Activated CD4-positive, alpha-beta memory T cell treated with anti-CD3 and anti-CD28 coated beads for 36 hours (primary cell): Measurements from ENCODE around the gene CDHR2. TPM values are rescaled to one million over a fixed set of nuclear protein-coding genes. Genes with fewer than 3 reads are reported as not detected.

Source experiments
- CTCF ChIA-PET: fragments of 350-600 bp; sonication (Branson Sonifier 250); formaldehyde crosslinking; loops from one replicate; lab custom pipeline; 2021; ENCODE audit warnings: antibody characterized with exemption, inconsistent platforms; lab: Charles Lee
- POLR2A ChIA-PET: fragments of 350-600 bp; sonication (Branson Sonifier 250); formaldehyde crosslinking; loops from one replicate; lab custom pipeline; 2021; ENCODE audit warnings: antibody characterized with exemption; lab: Charles Lee
- DNase-seq: peaks from one replicate; pipeline ENCODE4 v3.0.0-alpha.2; 2020
- H3K27ac Mint-ChIP-seq: one replicate; pipeline ENCODE4 v1.8.0; 2021; ENCODE audit warnings: mixed read lengths
- H3K27me3 Mint-ChIP-seq: one replicate; pipeline ENCODE4 v1.8.0; 2021; ENCODE audit warnings: mixed read lengths
- H3K36me3 Mint-ChIP-seq: one replicate; pipeline ENCODE4 v1.8.0; 2021; ENCODE audit warnings: mixed read lengths
- H3K4me1 Mint-ChIP-seq: one replicate; pipeline ENCODE4 v1.8.0; 2021; ENCODE audit warnings: low read depth, mixed read lengths
- H3K4me3 Mint-ChIP-seq: one replicate; pipeline ENCODE4 v1.8.0; 2021; ENCODE audit warnings: mild to moderate bottlenecking, mixed read lengths
- H3K9me3 Mint-ChIP-seq: one replicate; pipeline ENCODE4 v1.8.0; 2021; ENCODE audit warnings: mixed read lengths
- intact Hi-C: fragments of 100-400 bp; cut with micrococcal nuclease; formaldehyde crosslinking; loops from one replicate; pipeline ENCODE4 v1.15.1; 2023
- total RNA-seq, 2 experiments: library from RNA; stranded (reverse); gene quantifications; one replicate each; pipeline ENCODE4 v1.2.3, GENCODE V29; 2021

Gene CDHR2
- total RNA-seq, 2 experiments from 2014 or later, result 0.36 to 0.38 TPM

- Mint-ChIP-seq H3K27ac (no peak overlapping the region), H3K4me3 (no peak overlapping the region), H3K36me3 (peaks cover 1% of the 10 kb centered on the region), H3K4me1 (peaks cover 15% of the 10 kb centered on the region), H3K27me3 (peaks cover 8% of the 10 kb centered on the region), H3K9me3 (no peaks in the 10 kb centered on the region)
- ChIA-PET CTCF (interaction anchor here (0.6 kb wide), 1 partner anchor 640 kb away, joined by 3 read pairs; no protein-coding TSS in a partner anchor), POLR2A (no interaction called here)
- intact Hi-C loops, result no loop called here
- no peak for DNase-seq
Measured at GRCh38 chr5:176606875-176607274, 57.7 kb downstream of the CDHR2 start.

DNA sequence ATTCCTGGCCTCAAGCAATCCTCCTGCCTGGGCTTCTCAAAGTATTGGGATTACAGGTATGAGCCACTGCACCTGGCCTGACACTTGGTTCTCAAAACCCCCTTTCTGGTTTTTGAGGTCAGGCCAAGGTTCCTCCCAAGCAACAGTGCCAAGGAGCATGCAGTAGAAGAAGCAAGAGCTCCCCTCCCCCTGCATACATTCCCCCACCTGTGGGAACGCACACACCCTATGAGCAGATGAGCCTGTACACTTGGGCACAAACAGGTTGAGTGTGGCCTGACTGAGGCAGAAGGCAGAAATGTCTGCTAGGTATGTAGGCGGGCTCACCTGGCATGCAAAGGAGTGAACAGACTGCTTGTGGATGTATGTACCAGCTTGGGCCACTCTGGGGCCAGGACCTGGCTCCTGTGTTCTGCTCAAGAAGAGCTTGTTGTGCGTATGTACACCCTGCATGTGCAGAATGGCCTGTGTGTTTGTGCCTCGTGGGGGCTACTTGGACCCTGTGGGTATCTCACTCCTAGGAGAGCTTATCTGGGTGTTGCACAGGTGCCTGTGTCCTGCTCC lies 59.1 kb downstream of the CDHR2 start:
- Mint-ChIP-seq H3K27me3 (peaks cover 18% of the 10 kb centered on the region), H3K27ac (no peak overlapping the region), H3K9me3 (no peaks in the 10 kb centered on the region), H3K36me3 (peaks cover 1% of the 10 kb centered on the region), H3K4me1 (peaks cover 15% of the 10 kb centered on the region), H3K4me3 (peak overlapping the region; percentile 90)
- intact Hi-C loops, result no loop called here
- CTCF ChIA-PET, result interaction anchor here (1.1 to 2.3 kb wide), 2 partner anchors 161 to 192 kb away, joined by 3 to 6 read pairs; partner anchors contain the start of gene CLTB
- POLR2A ChIA-PET, result interaction anchor here (0.6 kb wide), 1 partner anchor 14 kb away, joined by 3 read pairs; no protein-coding TSS in a partner anchor
- DNase-seq, result no peak

- ChIA-PET POLR2A (no interaction called here), CTCF (interaction anchor here (1.0 to 2.3 kb wide), 3 partner anchors 37 to 193 kb away, joined by 3 to 6 read pairs (median 3); partner anchors contain the start of gene CLTB)
- peaks cover 19% of the 10 kb centered on the region for H3K27me3 Mint-ChIP-seq
- H3K9me3 Mint-ChIP-seq, result no peaks in the 10 kb centered on the region
- peaks cover 15% of the 10 kb centered on the region for H3K4me1 Mint-ChIP-seq
- peak overlapping the region; percentile 90 for H3K4me3 Mint-ChIP-seq
- peak; percentile 35 for DNase-seq
- H3K27ac Mint-ChIP-seq, result peak overlapping the region; percentile 62
- intact Hi-C loops, result no loop called here
- H3K36me3 Mint-ChIP-seq, result peaks cover 1% of the 10 kb centered on the region
Measured at GRCh38 chr5:176608937-176609723, 60.0 kb downstream of the CDHR2 start.

GRCh38 chr5:176609724-176610434 lies 60.7 kb downstream of the CDHR2 start, which contains the start of gene GPRIN1:
Gene GPRIN1, minus strand, starts transcription at chr5:176610156. Its CDS starts 10,322 bp downstream, at chr5:176599834.
- Mint-ChIP-seq H3K36me3 (peaks cover 1% of the 10 kb centered on the region), H3K27me3 (peaks cover 21% of the 10 kb centered on the region), H3K4me1 (peaks cover 15% of the 10 kb centered on the region), H3K9me3 (no peaks in the 10 kb centered on the region), H3K27ac (peak within 1 kb of the TSS; percentile 62), H3K4me3 (peak within 1 kb of the TSS; percentile 90)
- DNase-seq, result peak; percentile 68
- CTCF ChIA-PET, result interaction anchor here (1.0 to 2.3 kb wide), 3 partner anchors 37 to 194 kb away, joined by 3 to 6 read pairs (median 3); partner anchors contain the start of gene CLTB
- intact Hi-C loops, result no loop called here
- POLR2A ChIA-PET, result no interaction called here

- Mint-ChIP-seq H3K4me3 (peak overlapping the region; percentile 63), H3K9me3 (no peaks in the 10 kb centered on the region), H3K36me3 (peaks cover 1% of the 10 kb centered on the region), H3K27me3 (peaks cover 24% of the 10 kb centered on the region), H3K27ac (no peak overlapping the region), H3K4me1 (peaks cover 15% of the 10 kb centered on the region)
- intact Hi-C loops, result no loop called here
- no peak for DNase-seq
- ChIA-PET CTCF (no interaction called here), POLR2A (no interaction called here)
Measured at GRCh38 chr5:176610435-176610773, 61.3 kb downstream of the CDHR2 start.

- DNase-seq, result peak; percentile 80
- Mint-ChIP-seq H3K4me3 (peak overlapping the region; percentile 30), H3K9me3 (no peaks in the 10 kb centered on the region), H3K4me1 (peaks cover 15% of the 10 kb centered on the region), H3K27me3 (peaks cover 33% of the 10 kb centered on the region), H3K36me3 (peaks cover 1% of the 10 kb centered on the region), H3K27ac (no peak overlapping the region)
- intact Hi-C loops, result no loop called here
- ChIA-PET POLR2A (interaction anchor here (0.6 kb wide), 1 partner anchor 428 kb away, joined by 4 read pairs; no protein-coding TSS in a partner anchor), CTCF (interaction anchor here (0.7 kb wide), 1 partner anchor 897 kb away, joined by 3 read pairs; no protein-coding TSS in a partner anchor)
Measured at GRCh38 chr5:176611435-176611834, 62.3 kb downstream of the CDHR2 start.

DNA sequence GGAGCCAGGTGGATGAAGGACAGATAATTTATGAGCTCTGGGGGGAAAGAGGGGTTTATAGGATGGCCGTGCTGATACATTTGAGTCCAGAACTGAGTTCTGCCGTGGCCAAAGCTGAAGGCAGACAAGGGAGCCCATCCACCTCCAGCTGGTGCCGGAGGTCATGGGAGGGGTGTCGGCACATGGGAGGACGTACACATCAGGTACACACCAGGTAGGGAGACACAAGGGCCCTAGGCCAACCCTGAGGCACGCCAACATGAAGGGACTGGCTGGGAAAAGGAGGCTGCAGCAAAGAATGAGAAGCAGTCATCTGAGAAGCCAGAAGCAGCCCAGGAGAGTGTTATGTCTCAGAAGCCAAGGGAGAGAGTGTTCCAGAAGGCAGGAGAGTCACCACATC lies 62.9 kb downstream of the CDHR2 start:
- ChIA-PET POLR2A (no interaction called here), CTCF (no interaction called here)
- Mint-ChIP-seq H3K27me3 (peaks cover 39% of the 10 kb centered on the region), H3K27ac (no peak overlapping the region), H3K4me1 (peaks cover 15% of the 10 kb centered on the region), H3K4me3 (no peak overlapping the region), H3K36me3 (peaks cover 1% of the 10 kb centered on the region), H3K9me3 (no peaks in the 10 kb centered on the region)
- DNase-seq, result no peak
- intact Hi-C loops, result no loop called here

DNA sequence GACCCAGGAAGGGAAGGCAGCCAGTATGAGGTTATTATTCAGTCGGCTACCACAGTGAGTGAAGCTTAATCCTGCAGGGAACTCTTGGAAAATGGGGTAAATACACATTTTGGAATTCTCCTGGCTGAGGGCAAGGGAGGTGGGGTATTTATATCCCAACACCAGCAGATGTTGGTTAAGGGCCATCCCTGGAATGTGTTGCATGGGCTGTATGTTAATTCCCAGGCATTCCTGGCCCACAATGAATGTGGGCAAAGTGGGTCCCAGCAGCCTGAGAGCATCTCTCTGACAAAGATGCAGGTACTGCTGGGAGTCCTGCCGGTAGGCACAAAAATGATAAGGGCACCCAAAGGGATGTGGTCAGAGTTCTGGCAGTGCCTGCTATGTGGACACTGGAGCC lies 63.7 kb downstream of the CDHR2 start:
- POLR2A ChIA-PET, result no interaction called here
- peaks cover 47% of the 10 kb centered on the region for H3K27me3 Mint-ChIP-seq
- DNase-seq, result no peak
- H3K4me1 Mint-ChIP-seq, result peaks cover 15% of the 10 kb centered on the region
- CTCF ChIA-PET, result no interaction called here
- intact Hi-C loops, result no loop called here
- peaks cover 1% of the 10 kb centered on the region for H3K36me3 Mint-ChIP-seq
- no peak overlapping the region for H3K4me3 Mint-ChIP-seq
- H3K9me3 Mint-ChIP-seq, result no peaks in the 10 kb centered on the region
- no peak overlapping the region for H3K27ac Mint-ChIP-seq

DNA sequence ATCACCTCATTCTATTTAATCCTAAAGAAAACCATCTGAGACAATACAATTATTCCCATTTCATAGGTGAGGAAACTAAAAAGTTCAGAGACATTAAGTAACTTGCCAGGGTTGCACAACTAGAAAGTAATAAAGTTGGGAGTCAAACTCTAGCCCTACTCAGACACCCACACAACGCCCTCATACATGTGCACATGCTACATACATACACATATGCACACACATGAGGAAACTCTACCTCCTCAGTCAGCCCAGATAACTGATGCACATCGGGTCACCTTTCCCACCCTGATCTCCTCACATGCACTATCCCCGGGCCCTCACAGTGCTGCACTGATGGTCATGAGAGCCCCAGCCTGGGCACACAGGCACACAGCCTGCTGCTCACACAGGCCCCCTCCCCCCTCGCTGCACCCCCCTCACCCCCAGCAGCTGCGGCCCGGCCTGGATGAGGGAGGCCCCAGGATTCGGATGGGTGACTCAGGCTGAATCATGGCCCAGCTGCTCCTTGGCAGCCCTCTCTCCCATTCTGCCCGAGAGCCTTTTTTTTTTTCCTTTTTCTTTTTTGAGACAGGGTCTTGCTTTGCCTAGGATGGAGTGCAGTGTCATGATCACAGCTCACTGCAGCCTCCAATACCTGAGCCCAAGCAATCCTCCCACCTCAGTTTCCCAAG lies 65.8 kb downstream of the CDHR2 start:
- DNase-seq, result no peak
- peaks cover 60% of the 10 kb centered on the region for H3K27me3 Mint-ChIP-seq

GRCh38 chr5:176616511-176616910 lies 67.4 kb downstream of the CDHR2 start:
- ChIA-PET CTCF (no interaction called here), POLR2A (no interaction called here)
- Mint-ChIP-seq H3K4me1 (peaks cover 17% of the 10 kb centered on the region), H3K27me3 (peaks cover 65% of the 10 kb centered on the region), H3K36me3 (no peaks in the 10 kb centered on the region), H3K9me3 (no peaks in the 10 kb centered on the region), H3K4me3 (no peak overlapping the region), H3K27ac (no peak overlapping the region)
- DNase-seq, result no peak
- intact Hi-C loops, result no loop called here

More for the DNA sequence above, 65.8 kb downstream of the CDHR2 start:
- peaks cover 15% of the 10 kb centered on the region for H3K4me1 Mint-ChIP-seq
- no peaks in the 10 kb centered on the region for H3K36me3 Mint-ChIP-seq
- no peak overlapping the region for H3K4me3 Mint-ChIP-seq
- no peak overlapping the region for H3K27ac Mint-ChIP-seq
- intact Hi-C loops, result no loop called here
- H3K9me3 Mint-ChIP-seq, result no peaks in the 10 kb centered on the region
- ChIA-PET CTCF (no interaction called here), POLR2A (no interaction called here)

GRCh38 chr5:176618783-176619182 lies 69.6 kb downstream of the CDHR2 start:
- H3K36me3 Mint-ChIP-seq, result no peaks in the 10 kb centered on the region
- peaks cover 16% of the 10 kb centered on the region for H3K4me1 Mint-ChIP-seq
- H3K9me3 Mint-ChIP-seq, result no peaks in the 10 kb centered on the region
- DNase-seq, result no peak
- H3K4me3 Mint-ChIP-seq, result no peak overlapping the region
- H3K27ac Mint-ChIP-seq, result no peak overlapping the region
- intact Hi-C loops, result loop anchor here (1.0 kb wide), 2 partner anchors 10 to 44 kb away; no protein-coding TSS in a partner anchor
- CTCF ChIA-PET, result interaction anchor here (0.6 to 0.9 kb wide), 2 partner anchors 12 to 15 kb away, joined by 4 to 5 read pairs; partner anchors contain the start of genes EIF4E1B and SNCB
- H3K27me3 Mint-ChIP-seq, result peaks cover 57% of the 10 kb centered on the region
- POLR2A ChIA-PET, result no interaction called here
